Right cardiac atrium (tissue), 5 donors: ENCODE measurements around the gene RADIL. TPM values are rescaled to one million over a fixed set of nuclear protein-coding genes. Genes with fewer than 3 reads are reported as not detected.

Experiments used
- ATAC-seq, 2 donors: fragments of 200-7000 bp; cut with Tn5 transposase; one replicate each; pipeline versions ENCODE4 v1.8.0 to v1.9.1; 2020; ENCODE audit warnings: moderate library complexity in 2 of 2, mild to moderate bottlenecking in 1 of 2
- DNase-seq, 3 donors: peaks; one replicate each; pipeline ENCODE4 v3.0.0-alpha.2; 2020
- H3K27ac ChIP-seq: one replicate; pipeline ENCODE4 v1.5.1; 2013; ENCODE audit warnings: mild to moderate bottlenecking, low read length, control low read depth, moderate library complexity
- H3K27me3 ChIP-seq: one replicate; pipeline ENCODE4 v1.6.1; 2013; ENCODE audit not compliant: control insufficient read depth, insufficient read depth
- H3K4me1 ChIP-seq: one replicate; pipeline ENCODE4 v1.6.1; 2013; ENCODE audit warnings: low read length; ENCODE audit not compliant: control insufficient read depth, insufficient read depth
- H3K4me3 ChIP-seq: one replicate; pipeline ENCODE4 v1.5.1; 2013; ENCODE audit warnings: low read length, control low read depth
- H3K9me3 ChIP-seq: one replicate; pipeline ENCODE4 v1.6.1; 2013; ENCODE audit warnings: low read length; ENCODE audit not compliant: control insufficient read depth
- WGBS: extraction: QIAGEN DNeasy Blood & Tissue Kit; methylation state at CpG from one replicate; pipeline ENCODE4 v1.1.7; 2013; 5-methylcytosine and 5-hydroxymethylcytosine counted together
- intact Hi-C, 4 donors: fragments of 100-400 bp; cut with DNase I; formaldehyde crosslinking; loops; one replicate each; pipeline versions ENCODE4 v1.11.0 to v1.14.0; 2022 to 2023
- polyA plus RNA-seq: library from polyadenylated mRNA; stranded (reverse); fragments of 200-250 nt; gene quantifications from one replicate; pipeline ENCODE4 v1.2.3, GENCODE V29; 2013
- total RNA-seq, 4 donors: library from RNA; stranded (reverse); fragmentation: NEBNext Ultra II Directional; extraction: Animal tissue kit (Norgen Biotek cat#: 25700); gene quantifications; one replicate each; pipeline ENCODE4 v1.2.1, GENCODE V29; 2021
- donor health status: healthy with polysubstance abuse.
- donor health status: DM: no; HTN: yes; CAD: no.
- donor health status: DM: no; HTN: no; CAD: no.
- donor health status: DM: no; HTN: yes; CAD: no; lungs with severe emphysema.
- donor health status: DM: yes; HTN: yes; CAD: no.

RADIL gene
- total and polyA plus RNA-seq, 5 donors: 4.7 to 12.0 (median 8.6) TPM

GRCh38 chr7:4882169-4883032, 1.1 kb downstream of the RADIL start:
- peak; percentile 76 to 78 for ATAC-seq
- intact Hi-C loops: loop anchor here in 3 of 4 donors (5.0 to 10.0 kb wide), 4 partner anchors 48 to 88 kb away; no protein-coding TSS in a partner anchor
- H3K27me3 ChIP-seq: no peaks in the 10 kb centered on the region
- DNase-seq: peak; percentile 82 to 92 (median 88)
- H3K27ac ChIP-seq: peak overlapping the region; percentile 84
- WGBS: 2% methylated on average over 35 of the region's 35 CpGs
- peak overlapping the region; percentile 82 for H3K4me3 ChIP-seq
- no peaks in the 10 kb centered on the region for H3K9me3 ChIP-seq
- no peaks in the 10 kb centered on the region for H3K4me1 ChIP-seq

- DNase-seq (no peak), ATAC-seq (no peak)
- intact Hi-C loops: loop anchor here in 3 of 4 donors (5.0 to 10.0 kb wide), 4 partner anchors 45 to 85 kb away; no protein-coding TSS in a partner anchor
- Histone ChIP-seq H3K4me3 (no peak overlapping the region), H3K27me3 (no peaks in the 10 kb centered on the region), H3K9me3 (no peaks in the 10 kb centered on the region), H3K27ac (no peak overlapping the region), H3K4me1 (no peaks in the 10 kb centered on the region)
- 59% methylated on average over 10 of the region's 10 CpGs for WGBS
Measured at GRCh38 chr7:4880218-4880617, 3.3 kb downstream of the RADIL start.

GRCh38 chr7:4879396-4880081, 4.0 kb downstream of the RADIL start:
- H3K4me3 ChIP-seq: no peak overlapping the region
- WGBS: 64% methylated on average over 27 of the region's 27 CpGs
- intact Hi-C loops: loop anchor here in 3 of 4 donors (5.0 to 10.0 kb wide), 4 partner anchors 45 to 85 kb away; no protein-coding TSS in a partner anchor
- no peaks in the 10 kb centered on the region for H3K4me1 ChIP-seq
- H3K9me3 ChIP-seq: no peaks in the 10 kb centered on the region
- ATAC-seq (peak in 1 of 2 donors; percentile 3), DNase-seq (no peak)
- H3K27ac ChIP-seq: no peak overlapping the region
- no peaks in the 10 kb centered on the region for H3K27me3 ChIP-seq

GRCh38 chr7:4878336-4879335, 4.9 kb downstream of the RADIL start:
- DNase-seq (peak in 1 of 3 donors; percentile 65), ATAC-seq (no peak)
- no peaks in the 10 kb centered on the region for H3K9me3 ChIP-seq
- no peak overlapping the region for H3K4me3 ChIP-seq
- intact Hi-C loops: no loop called here
- H3K27ac ChIP-seq: no peak overlapping the region
- H3K4me1 ChIP-seq: no peaks in the 10 kb centered on the region
- no peaks in the 10 kb centered on the region for H3K27me3 ChIP-seq
- 72% methylated on average over 45 of the region's 45 CpGs for WGBS

GRCh38 chr7:4876586-4876985, 6.9 kb downstream of the RADIL start:
- 96% methylated on average over 18 of the region's 18 CpGs for WGBS
- no peak for DNase-seq

GRCh38 chr7:4875391-4875790, 8.1 kb downstream of the RADIL start:
- 92% methylated on average over 15 of the region's 15 CpGs for WGBS
- ATAC-seq (no peak), DNase-seq (no peak)
- Histone ChIP-seq H3K27ac (no peak overlapping the region), H3K27me3 (no peaks in the 10 kb centered on the region), H3K9me3 (no peaks in the 10 kb centered on the region), H3K4me1 (no peaks in the 10 kb centered on the region), H3K4me3 (no peak overlapping the region)
- intact Hi-C loops: no loop called here

More at GRCh38 chr7:4876586-4876985, 6.9 kb downstream of the RADIL start:
- H3K9me3 ChIP-seq: no peaks in the 10 kb centered on the region
- H3K27me3 ChIP-seq: no peaks in the 10 kb centered on the region
- intact Hi-C loops: no loop called here
- no peak for ATAC-seq
- no peak overlapping the region for H3K4me3 ChIP-seq
- no peak overlapping the region for H3K27ac ChIP-seq
- H3K4me1 ChIP-seq: no peaks in the 10 kb centered on the region

- H3K9me3 ChIP-seq: no peaks in the 10 kb centered on the region
- no peaks in the 10 kb centered on the region for H3K4me1 ChIP-seq
- no peak for DNase-seq
- H3K4me3 ChIP-seq: no peak overlapping the region
- no peak overlapping the region for H3K27ac ChIP-seq
- intact Hi-C loops: no loop called here
- ATAC-seq: no peak
- WGBS: 87% methylated on average over 31 of the region's 31 CpGs
- H3K27me3 ChIP-seq: no peaks in the 10 kb centered on the region
Measured at GRCh38 chr7:4873071-4873944, 10.2 kb downstream of the RADIL start.

GRCh38 chr7:4871930-4872675, 11.4 kb downstream of the RADIL start:
- Histone ChIP-seq H3K27ac (no peak overlapping the region), H3K9me3 (no peaks in the 10 kb centered on the region), H3K4me3 (no peak overlapping the region), H3K27me3 (no peaks in the 10 kb centered on the region), H3K4me1 (no peaks in the 10 kb centered on the region)
- intact Hi-C loops: no loop called here
- DNase-seq (no peak), ATAC-seq (no peak)
- 52% methylated on average over 19 of the region's 19 CpGs for WGBS

- Histone ChIP-seq H3K4me1 (no peaks in the 10 kb centered on the region), H3K4me3 (no peak overlapping the region), H3K9me3 (no peaks in the 10 kb centered on the region), H3K27me3 (no peaks in the 10 kb centered on the region), H3K27ac (no peak overlapping the region)
- peak in 1 of 2 donors; percentile 71 for ATAC-seq
- intact Hi-C loops: no loop called here
- DNase-seq: peak in 2 of 3 donors; percentile 23 to 45
- 61% methylated on average over 23 of the region's 23 CpGs for WGBS
Measured at GRCh38 chr7:4871056-4871680, 12.3 kb downstream of the RADIL start.
